HG02678 (cell line): ENCODE data around the gene TMPRSS2.

Source experiments
- ATAC-seq: cut with Tn5 transposase; IDR thresholded peaks from one replicate; pipeline ENCODE4 v1.9.1; 2021; ENCODE audit warnings: mild to moderate bottlenecking, moderate library complexity; ENCODE audit not compliant: unreplicated experiment

TMPRSS2 gene

GRCh38 chr21:41507521-41508414 is at the start of gene TMPRSS2:
Gene TMPRSS2, minus strand, starts transcription at chr21:41508158. Its CDS starts 10,025 bp downstream, at chr21:41498133.
- ATAC-seq, result no peak

GRCh38 chr21:41555057-41555456 is 47.1 kb upstream of the TMPRSS2 start:
- no peak for ATAC-seq

DNA sequence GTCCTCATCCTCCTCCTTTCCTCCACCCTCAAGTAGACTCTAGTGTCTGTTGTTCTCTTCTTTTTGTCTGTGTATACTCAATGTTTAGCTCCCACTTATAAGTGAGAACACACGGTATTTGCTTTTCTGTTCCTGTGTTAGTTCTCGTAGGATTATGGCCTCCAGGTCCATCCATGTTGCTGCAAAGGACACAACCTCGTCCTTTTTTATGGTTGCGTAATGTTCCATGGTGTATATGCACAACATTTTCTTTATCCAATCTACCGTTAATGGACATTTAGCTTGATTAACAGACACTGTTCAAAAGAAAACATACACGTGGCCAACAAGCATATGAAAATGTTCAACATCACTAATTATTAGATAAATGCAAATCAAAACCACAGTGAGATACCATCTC is 44.3 kb upstream of the TMPRSS2 start:
- ATAC-seq, result no peak

DNA sequence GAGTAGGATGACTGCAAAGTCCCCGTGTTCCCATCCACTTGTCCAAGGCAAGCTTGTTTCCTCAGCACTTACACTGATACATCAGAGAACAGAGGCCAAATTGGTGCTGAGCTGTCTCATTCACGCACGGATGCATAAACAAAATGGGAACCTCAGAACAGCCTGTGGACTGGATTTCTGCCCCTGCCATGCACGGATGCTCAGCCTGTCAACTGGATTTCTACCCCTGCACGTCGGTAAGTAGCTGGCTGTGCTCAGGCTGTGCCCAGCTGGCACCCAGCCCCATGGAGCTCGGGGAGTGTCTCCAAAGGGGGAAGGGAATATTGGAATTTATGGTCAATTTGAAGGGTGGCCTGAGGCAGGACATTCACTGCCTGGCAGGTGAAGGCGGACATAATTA is 40.8 kb upstream of the TMPRSS2 start:
- ATAC-seq, result no peak

GRCh38 chr21:41547111-41547510 is 39.2 kb upstream of the TMPRSS2 start:
- ATAC-seq, result no peak

- no peak for ATAC-seq
These were observed 37.8 kb upstream of the TMPRSS2 start for GRCh38 chr21:41545500-41546359.

DNA sequence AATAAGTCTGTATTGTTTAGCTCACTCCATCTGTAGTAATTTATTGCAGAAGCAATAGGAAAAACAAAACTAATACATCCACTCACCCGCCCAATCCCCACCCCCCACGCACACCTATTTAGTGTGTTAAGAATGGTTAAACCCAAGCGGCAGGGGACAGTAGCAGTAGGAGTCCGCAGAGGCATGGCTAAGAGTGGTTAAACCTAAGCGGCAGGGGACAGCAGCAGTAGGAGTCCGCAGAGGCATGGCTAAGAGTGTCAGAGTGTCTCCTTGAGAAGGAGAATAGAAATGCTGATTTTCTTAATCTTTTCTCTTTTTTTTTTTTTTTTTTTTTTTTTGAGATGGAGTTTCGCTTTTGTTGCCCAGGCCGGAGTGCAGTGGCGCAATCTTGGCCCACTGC is 34.8 kb upstream of the TMPRSS2 start:
- no peak for ATAC-seq

- ATAC-seq, result no peak
These were observed 29.4 kb upstream of the TMPRSS2 start for GRCh38 chr21:41537356-41537755.

GRCh38 chr21:41536827-41537103 is 28.8 kb upstream of the TMPRSS2 start:
- ATAC-seq, result no peak

GRCh38 chr21:41536076-41536826 is 28.3 kb upstream of the TMPRSS2 start:
- ATAC-seq, result no peak

GRCh38 chr21:41530366-41530765 is 22.4 kb upstream of the TMPRSS2 start:
- no peak for ATAC-seq

DNA sequence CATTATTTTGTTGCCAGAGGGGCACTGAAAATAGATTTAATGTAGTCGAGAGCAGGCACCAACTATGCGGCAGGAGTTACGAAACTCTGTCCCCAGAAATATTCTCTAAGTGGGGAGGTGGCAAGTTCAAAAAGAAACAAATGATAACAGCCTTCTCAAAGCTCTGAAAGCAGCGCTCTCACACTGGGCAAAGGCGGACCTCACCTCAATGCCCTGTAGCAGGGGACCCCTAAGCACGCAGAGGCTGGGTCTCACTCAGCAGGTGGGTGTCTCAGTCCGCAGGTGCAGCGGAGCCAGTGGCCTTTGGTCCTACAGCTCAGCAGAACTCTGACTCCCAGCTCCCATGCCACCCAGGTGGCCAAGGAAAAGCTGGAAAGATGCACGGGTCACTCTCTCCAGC is 21.8 kb upstream of the TMPRSS2 start:
- ATAC-seq, result no peak

DNA sequence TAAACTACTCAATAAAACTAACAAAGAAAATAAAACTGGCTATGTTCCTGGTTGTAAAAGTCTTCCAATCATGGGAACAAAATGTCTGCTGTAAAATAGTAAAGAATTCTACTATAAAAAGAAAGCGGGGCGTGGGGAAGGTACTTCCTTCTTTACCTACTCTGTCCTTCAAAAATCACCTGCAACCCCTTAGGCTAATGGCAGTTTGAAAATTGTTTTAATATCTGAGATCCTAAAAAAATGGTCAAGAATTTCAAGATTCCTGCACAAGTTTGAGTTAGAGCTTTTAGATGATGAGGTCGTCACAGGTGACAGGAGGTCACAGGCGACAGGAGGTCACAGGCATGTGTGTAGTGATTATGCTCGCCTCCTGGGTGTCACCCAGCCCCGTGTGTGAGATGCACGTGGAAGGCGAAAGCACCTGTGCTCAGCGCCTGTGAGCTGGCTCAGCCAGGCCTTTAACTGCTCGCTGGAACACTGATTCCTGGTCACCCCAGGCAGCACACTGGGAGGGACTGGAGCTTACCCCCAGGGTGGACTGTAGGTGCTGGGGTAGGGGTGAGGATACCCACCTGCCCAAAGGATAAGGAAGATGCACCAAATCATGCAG is 18.6 kb upstream of the TMPRSS2 start:
- ATAC-seq, result no peak

DNA sequence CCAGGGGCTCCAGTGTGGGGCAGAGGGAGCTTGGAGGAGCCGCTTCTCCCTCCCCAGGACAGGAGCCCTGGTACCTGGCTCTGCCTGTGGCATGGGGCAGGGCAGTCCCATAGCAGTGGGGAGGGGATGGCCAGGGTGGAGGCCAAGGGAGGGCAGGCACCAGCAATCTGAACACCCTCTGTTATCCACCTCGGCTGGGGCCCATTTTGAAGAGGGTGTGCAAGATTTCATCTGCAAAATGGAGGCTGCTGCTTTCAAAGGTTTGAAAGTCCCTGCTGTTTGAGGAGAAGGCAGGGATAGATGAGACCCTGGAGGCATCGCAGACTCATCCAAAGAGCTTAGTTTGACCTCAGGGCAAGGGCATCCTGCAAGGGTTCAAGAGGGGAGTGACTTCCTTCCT is 15.2 kb upstream of the TMPRSS2 start:
- no peak for ATAC-seq

DNA sequence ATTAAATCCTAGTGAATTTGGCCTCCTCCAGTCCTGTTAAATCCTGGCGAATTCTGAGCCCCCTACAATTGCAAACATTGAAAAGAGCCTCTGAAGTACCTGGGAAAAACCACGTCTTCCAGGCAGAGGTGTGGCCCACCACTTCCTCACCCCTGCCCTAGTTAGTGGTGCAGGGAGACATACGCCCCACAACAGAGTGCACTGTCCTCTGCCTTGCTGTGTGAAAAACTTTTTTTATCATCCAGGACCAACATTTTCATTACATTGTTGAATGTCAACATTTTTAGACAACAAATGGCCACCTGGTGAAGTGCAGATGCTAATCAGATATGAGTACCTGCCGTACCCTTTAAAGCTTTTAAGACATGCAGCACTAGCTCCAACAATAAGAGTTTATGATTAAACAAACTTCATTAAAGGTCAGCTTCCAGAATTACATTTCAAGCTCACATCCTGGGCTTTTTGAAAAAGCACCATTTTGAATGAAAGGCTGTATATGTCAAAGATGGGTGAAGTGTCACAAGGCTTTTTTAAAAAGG is 13.6 kb upstream of the TMPRSS2 start:
- no peak for ATAC-seq

DNA sequence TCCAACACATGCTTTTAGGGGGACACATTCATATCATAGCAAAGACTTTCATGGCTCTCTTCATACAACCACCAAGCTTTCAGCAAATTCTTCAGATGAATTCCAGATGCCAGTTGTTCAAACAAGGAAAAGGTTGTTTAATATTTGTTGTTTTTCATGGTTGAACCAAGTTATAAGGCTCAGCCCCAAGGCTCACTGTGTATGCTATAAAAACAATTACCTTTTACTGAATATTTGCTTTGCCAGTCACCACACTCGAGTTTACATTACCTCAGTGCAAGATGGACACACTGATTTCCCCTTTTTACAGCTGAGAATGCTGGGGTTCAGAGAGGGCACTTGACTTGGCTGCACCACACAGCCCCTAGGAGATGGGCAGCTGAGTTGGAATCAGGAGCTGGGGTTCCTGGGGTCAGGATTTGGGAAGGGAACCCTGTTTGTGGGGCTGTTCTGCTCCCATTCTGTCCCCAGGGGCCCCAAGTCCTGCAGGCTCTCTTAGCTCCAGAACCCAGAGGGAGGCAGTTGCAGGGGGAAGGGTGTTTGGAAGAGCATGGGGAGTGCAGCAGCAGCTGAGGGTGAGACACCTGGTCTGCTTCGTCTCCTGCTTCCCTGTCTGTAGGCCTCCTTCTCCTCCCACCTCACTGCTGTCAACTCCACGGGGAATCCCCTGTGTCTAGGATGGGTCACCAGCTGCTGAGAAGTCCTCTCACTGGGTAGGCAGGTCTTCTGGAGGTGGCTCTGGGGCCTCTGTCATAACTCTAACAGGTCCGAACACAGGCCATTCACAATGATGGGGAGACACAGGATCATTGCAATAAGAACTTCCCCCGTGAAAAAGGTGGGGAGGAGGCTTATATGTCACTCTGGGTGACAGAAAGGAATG is 12.8 kb upstream of the TMPRSS2 start:
- ATAC-seq, result no peak

DNA sequence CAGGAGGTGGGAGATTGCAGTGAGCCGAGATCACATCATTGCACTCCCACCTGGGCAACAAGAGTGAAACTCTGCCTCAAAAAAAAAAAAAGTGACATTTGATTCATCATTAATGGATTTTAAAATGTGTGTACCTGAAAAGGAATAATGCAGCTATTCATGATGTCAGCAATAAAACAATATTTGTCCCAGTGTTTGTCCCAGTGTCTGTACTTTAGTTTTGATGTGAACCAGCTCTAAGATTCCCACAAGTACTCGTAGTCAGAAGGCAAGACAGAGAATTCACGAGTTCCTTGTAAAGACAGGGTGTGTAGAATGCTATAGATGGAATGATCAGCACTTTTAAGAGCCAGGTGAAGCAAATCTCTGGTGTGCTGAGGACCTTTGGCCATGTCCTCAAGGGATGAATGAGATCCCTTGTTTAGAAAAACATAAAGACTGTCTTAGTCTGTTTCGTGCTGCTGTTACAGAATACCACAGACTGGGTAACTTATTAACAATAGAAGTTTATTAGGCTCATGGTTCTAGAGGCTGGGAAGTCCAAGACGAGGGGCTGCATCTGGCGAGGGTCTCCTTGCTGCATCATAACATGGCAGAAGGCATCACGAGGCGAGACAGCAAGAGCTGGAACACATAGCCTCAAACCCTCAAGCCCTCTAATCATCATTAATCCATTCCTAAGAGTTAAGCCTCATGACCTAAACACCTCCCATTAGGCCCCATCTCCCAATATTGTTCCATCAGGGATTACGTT is 12.0 kb upstream of the TMPRSS2 start:
- no peak for ATAC-seq

DNA sequence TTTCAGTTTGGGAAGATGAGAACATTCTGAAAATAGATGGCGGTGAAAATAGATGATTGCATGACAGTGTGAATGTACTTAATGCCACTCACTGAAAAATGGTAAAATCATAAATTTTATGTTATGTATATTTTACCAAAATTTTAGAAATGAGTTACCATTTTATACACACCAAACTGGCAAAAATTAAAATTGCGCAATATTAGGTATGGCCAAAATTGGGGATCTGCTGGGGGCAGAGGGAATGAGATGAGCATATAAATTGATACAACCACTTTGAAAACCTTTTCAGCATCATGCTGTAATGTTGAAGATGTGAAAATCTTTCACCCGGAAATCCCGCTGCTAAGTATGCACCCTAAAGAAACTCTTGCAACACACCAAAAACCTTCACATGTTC is 10.8 kb upstream of the TMPRSS2 start:
- no peak for ATAC-seq

GRCh38 chr21:41511858-41512257 is 3.9 kb upstream of the TMPRSS2 start:
- no peak for ATAC-seq
